HG03025 (cell line): ENCODE results near the gene SCN2A.
A peak's percentile ranks its signal among the peaks of the same experiment; 100 is the strongest.
"Not testable (repeated sequence)": the region's sequence is repeated elsewhere in the genome, so short reads cannot be mapped to it uniquely, and the experiment has no call there.

Experiments
- ATAC-seq: cut with Tn5 transposase; IDR thresholded peaks from one replicate; pipeline ENCODE4 v1.9.1; 2021; ENCODE audit warnings: mild to moderate bottlenecking, moderate library complexity; ENCODE audit not compliant: unreplicated experiment, low FRiP score

Gene SCN2A

DNA sequence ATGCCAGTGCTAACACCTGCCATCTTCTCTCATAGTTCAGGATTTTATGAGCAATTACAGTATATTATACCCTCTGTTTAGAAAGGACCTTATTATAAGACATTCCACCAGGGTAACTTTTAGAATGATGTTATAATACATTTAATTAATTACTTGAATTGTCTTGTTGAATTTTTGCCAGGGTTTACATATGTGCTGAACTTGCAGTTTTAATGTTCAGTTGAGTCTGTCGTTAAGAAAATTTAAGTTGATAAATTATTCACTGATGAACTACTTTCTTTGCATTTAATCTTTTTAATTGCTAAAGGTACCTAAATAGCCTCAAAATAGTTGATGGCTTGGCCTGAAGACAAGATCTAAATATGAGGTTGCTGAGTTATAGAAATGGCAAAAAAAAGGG, 68.1 kb downstream of the SCN2A start:
- ATAC-seq, result no peak

DNA sequence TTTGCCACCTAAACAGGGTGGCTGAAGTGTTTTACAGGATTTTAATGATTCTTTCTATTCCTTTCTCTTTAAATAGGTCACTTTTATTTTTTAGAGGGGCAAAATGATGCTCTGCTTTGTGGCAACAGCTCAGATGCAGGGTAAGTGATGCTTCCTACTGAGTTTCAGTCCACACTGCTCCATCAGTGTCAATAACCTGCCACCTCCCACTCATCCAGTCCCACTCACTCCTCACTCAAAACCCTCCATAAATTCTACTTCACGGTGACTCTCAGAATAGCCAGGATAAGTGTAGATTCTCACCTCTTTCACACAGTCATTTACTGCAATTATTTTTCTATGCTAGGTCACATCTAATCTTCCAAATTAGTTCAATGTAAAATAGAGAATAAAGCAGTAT, 72.7 kb downstream of the SCN2A start:
- ATAC-seq, result no peak

DNA sequence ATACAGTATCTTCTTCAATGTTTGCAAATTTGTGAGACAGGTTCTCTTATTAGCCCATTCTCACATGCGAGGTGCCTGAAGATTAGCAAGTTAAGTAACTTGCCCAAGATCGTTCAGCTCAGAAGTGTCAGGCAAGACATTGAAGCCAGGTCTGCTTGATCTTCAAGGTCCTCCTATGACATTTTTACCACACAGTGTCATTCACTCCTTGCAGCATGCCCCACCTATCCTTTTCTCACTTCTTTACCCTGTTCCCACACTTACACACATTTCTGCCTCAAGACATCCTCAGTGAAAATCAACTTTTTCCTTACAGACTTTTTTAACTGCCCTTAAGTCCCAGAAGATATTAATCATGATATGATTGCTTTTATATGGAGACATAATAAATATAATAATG, 73.8 kb downstream of the SCN2A start:
- no peak for ATAC-seq

DNA sequence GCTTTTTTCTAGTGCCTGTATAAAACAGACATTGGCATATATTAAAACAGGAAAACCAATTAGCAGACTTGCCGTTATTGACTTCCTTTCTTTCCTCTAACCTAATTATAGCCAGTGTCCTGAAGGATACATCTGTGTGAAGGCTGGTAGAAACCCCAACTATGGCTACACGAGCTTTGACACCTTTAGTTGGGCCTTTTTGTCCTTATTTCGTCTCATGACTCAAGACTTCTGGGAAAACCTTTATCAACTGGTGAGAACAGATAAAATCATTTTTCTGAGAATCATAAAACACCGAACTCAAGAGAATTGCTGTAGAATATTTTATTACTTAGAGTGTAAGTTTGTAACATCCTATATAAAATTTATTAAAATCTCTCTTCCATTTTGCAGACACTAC, 74.3 kb downstream of the SCN2A start:
- ATAC-seq, result no peak

DNA sequence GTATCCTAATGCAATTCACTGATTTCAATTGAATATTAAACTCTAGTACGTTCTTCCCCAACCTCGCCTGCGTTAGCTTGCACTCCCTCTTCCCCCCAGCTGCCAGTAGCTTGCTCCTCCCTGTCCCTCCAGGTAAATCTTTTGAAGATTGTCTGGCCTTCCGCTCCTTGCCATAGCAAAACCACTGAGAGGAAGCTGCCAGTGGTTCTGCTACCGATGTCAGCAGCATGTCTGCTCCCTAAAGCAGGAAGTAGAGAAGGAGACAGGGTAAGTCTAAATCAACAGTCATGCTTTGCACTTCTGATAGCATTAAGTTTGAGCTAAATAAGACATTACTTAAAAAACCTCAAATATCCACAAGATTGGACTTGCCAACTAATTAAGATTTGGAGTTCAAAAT, 89.1 kb downstream of the SCN2A start:
- ATAC-seq, result no peak

DNA sequence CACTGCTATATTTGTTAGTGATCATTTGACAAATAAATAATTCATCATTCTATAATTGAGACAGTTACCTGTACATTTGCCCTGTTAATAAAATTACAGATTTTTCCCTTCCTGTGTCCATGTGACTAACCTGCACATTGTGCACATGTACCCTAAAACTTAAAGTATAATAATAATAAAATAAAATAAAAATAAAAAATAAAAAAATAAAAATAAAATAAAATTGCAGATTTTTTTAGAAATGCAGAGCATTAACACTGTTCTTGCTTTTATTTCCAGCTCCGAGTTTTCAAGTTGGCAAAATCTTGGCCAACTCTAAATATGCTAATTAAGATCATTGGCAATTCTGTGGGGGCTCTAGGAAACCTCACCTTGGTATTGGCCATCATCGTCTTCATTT, 105.1 kb downstream of the SCN2A start:
- ATAC-seq, result not testable (repeated sequence)

DNA sequence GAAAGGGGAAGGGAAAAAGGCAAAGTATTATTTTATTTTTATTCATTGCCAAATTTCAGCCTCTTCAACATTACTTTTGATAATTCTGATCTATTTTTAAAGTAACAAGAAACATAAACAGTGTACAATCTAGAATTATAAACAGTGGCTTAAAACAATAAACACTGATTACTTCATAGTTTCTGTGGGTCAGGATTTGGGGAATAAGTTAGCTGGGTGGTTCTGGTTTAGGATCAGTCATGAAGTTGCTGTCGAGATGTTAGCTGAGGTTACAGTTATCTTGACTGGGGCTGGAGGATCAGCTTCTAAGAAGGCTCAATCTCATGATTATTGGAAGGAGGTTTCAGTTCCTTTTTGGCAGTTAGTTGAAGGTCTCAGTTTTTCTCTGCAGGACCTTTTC, 109.2 kb downstream of the SCN2A start:
- no peak for ATAC-seq

DNA sequence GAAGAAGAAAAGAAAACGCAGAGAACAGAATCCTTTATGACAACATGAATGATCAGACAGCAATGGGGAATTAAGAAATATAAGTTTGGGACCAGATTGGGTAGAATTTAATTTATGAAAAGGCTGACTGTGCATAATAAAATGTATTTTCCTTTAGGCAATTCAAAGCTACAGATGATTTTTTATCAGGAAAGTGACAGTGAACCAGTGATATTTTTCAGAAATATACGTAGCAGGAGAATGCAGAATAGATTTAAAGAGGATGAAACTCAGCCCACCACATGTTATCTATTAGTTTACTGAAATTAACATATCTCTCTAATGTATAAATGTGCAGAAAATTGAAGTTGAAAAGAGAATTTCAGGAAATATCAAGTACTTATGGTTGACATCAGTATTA, 110.0 kb downstream of the SCN2A start:
- ATAC-seq, result no peak

DNA sequence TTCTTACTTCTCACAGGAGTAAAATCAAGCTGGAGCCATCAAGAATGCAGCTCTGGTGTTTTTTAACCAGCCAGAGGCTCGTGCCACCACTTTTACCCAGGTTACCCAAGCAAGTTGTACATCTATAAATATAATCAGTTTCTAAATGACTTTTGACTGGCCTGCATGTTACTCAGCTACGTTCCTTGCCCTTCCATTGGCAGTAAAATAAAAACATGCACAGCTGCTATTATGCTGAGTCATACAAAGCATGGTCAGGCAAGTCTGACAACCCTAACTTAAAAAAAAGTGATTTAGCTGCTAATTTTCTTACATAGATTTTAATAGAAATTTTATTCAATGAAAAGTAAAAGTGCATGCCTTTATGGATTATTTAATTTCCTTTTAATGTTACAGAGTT, 118.5 kb downstream of the SCN2A start:
- ATAC-seq, result peak; percentile 69

DNA sequence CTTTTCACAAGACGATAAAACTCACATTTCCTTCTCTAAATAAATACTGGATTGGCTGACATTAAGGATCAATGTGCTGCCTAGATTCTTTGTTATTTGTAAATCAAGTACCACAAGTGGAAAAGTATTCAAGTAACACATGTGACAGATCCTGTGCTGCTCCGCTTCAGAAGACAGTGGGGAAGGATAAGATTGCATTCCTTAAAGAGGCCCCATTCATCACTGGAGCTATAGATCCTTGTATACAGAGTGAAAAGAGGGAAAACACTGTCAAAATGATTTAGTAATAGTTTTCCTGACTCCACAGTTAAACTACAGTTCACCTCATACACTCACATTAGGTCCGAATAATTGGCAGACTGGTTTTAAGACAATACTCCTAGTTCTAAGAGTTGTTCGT, 122.3 kb downstream of the SCN2A start:
- ATAC-seq, result no peak

DNA sequence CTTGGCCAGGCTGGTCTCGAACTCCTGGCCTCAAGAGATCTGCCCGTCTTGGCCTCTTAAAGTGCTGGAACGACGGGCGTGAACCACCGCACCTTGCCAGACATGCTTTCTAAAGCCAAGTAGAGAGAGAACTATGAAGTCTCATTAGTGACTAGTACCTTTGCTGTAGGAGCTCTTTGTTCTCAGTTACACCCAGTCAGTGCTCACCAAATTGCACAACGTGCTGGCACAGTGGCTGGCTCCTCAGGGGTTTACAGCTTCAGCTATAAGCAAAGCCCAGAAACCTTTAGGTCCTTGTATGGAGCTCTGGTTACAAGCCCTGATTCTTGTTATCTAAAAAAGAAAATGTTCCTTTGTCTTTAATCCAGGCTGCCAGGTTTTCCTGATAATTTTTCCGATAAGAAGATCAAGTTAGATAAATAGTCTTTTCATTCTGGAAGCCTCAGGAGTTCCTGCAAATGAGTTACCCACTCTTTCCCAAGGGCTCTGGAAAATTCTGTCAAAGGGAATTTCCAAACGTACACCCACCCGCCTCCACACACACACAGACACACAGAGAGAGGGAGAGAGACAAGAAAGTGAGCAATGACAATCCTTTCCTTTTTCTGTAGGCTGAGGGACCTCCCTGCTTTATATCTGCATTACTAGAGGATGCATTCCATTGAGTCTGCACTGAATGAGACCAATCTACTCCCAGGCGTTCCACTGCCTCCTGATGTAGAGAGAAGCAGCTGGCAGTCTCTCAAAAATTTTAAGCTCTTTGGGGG, 130.1 kb downstream of the SCN2A start:
- no peak for ATAC-seq

DNA sequence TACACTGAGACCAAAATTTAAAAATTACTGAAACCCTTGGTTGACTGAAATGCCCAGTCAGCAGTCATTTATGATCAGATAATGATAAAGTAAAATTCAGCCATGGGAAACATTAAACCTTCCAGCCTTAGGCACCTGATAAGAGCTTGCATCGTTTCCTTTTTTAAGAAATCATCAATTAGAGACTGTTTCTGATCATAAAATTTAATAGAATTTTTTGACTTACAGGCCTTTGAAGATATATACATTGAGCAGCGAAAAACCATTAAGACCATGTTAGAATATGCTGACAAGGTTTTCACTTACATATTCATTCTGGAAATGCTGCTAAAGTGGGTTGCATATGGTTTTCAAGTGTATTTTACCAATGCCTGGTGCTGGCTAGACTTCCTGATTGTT, 130.7 kb downstream of the SCN2A start:
- no peak for ATAC-seq

DNA sequence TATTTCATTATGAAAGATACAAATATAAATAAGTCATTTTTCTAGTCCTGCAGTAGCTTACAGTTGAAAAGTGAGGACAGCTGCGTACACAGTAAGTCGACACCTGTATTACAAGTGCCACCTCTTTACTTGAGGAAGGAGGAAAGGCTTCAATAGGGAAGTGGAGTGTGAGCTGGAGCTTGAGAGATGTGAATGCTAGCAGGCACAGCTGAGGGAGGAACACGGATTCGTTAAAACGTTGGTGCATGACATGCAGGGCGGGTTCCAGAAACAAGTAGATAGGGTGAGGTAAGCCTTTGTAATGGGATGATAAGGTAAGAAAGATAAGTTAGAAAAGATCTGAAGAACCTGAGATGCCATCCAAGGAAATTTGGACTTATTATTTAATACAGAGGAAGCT, 132.1 kb downstream of the SCN2A start:
- ATAC-seq, result no peak

DNA sequence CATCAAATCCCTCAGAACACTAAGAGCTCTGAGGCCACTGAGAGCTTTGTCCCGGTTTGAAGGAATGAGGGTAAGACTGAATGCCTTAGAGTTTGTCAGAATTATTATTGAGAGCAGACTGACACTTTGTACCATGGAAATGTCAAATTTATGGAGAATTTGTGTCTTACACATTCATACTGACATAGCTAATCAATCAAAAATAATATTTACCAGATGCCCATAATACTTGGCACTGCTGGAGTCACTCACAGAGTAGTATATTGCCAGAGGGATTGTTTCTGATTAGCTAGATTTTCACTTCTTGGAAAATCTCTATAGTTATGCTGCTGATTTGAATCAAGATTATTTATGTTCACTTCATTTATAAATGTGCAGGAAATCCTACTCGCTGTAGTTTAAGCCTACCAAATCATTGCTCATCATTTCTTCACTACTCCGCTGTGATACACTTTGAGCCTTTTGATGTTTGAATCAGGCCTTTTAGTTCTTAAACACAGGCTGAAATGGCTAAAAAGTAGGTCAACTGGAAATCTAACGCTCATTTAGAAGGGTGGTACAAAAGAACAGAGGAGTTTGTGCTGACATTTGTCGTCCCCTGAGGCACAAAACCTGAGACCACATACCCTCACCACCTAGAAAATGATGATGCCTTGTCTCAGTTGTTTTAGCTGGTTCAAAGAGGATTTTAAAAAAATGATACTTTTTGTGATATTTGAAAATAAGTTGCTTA, 134.2 kb downstream of the SCN2A start:
- ATAC-seq, result no peak

DNA sequence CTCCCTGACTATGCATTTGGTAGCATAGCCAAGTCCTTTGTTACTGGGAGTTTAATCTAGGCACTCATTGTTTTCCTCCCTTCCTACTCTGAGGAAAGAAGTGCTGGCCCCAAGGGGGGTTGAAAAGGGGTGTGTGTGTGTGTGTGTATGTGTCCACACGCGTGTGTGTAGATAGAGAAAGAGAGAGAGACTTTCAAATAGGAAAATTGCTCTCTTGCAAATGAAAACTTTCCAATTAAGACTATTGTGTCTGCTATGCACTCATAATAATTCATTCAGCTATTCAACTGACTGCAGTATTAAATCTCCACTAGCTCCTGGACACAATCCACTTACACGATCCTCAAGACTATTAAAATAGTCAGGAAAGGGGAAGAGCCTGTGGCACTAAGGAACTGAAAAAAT, 137.4 kb downstream of the SCN2A start:
- ATAC-seq, result no peak

DNA sequence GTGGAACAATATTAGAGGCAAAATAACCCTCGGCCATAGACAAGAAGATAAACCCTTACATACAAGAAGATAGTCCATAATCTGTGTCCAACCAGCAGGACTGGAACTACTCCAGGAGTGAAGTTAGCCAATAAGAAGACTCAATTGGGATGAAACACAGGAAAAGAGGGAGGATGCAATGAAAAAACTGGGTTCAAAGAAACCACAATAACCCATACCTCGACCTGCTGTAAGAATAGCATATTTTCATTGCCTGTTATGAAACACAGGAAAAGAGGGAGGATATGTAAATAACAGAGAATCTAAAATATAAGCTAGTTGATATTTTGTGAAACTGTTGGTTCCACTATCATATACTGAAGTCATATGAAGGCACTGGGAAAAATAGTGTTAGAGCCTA, 143.1 kb downstream of the SCN2A start:
- no peak for ATAC-seq

DNA sequence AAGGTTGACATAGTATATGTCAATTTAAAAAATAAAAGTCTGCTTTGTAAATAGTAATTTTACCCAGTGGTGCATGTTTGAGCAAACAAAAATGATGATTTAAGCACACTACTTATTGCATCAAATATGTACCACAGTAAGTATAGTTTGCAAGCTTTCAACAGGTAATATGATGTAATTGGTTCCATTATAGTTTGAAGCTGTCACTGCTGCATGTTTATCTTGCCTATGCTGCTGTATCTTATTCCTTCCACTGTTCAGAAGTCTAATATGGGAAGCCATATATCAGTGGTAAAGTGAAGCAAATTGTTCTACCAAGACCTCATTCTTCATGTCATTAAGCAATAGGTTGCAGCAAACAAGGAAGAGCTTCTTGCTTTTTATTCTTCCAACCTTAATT, 151.7 kb downstream of the SCN2A start:
- no peak for ATAC-seq

DNA sequence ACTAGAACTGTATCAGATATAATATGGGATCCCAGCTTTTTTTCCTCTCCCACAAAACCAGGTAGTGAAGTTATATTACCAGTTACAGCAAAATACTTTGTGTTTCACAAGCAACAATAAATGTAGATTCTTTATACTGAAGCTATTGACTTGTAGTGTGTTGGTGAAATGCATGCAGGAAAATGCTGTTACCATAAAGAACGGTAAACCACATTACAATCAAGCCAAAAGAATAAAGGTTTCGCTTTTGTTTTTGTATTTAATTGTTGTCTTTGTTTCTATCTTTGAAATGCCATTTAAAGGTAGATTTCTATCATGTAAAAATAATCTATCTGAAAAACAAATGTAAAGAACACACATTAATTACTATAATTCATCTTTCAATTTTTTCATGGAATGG, 152.6 kb downstream of the SCN2A start:
- no peak for ATAC-seq

DNA sequence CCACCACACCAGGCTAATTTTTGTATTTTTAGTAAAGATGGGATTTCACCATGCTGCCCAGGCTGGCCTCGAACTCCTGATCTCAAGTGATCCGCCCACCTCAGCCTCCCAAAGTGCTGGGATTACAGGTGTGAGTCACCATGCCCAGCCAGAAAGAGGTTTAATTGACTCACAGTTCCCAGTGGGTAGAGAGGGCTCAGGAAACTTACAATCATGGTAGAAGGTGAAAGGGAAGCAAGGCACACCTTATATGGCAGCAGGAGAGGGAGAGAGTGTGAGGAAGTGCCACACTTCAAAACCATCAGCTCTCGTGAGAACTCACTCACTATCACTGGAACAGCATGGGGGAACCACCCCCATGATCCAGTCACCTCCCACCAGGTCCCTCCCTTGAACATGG, 159.4 kb downstream of the SCN2A start:
- not testable (repeated sequence) for ATAC-seq

DNA sequence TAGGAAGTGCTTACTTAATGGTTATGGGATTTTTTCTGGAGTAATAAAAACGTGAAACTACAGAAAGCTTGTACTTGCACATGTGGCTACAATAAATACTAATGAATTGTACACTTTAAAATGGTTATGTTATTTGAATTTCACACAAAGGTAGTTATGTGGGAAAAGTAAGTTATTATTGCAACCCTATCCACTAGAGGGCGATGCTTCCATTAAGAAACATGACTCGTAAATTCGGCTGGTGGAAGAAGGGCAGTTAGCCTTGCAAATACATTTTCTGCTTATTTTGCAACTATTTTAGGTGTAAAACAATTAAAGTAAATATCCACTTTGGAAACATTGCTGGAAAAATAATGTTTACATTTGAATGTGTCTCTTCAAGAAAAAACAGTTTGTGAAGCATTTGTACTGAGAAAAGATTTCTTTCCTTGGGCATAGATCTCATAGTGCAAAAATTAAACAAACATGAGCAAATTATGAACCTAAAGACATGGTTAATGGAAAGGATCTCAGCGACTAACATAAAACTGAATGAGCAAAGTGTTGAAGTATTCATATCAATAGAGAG, 162.2 kb downstream of the SCN2A start:
- ATAC-seq, result peak; percentile 69

DNA sequence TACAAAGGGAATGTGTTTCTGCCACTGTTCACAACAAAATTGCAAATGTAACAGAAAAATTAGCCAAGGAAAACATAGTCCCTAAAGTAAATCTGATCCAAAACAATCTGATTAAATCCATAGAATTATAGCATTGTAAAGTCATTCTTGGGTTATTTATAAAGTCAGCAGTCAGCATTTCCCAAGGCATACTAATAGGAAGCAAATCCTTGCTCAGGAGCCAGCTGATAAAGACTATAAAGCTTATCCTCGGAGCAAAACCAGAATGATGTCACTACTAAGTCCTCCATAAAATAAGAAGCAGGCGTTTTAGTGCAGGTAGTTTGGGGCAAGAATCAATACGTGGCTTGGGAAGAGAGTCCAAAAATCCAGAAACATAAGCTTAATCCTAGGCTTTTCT, 162.9 kb downstream of the SCN2A start:
- no peak for ATAC-seq

DNA sequence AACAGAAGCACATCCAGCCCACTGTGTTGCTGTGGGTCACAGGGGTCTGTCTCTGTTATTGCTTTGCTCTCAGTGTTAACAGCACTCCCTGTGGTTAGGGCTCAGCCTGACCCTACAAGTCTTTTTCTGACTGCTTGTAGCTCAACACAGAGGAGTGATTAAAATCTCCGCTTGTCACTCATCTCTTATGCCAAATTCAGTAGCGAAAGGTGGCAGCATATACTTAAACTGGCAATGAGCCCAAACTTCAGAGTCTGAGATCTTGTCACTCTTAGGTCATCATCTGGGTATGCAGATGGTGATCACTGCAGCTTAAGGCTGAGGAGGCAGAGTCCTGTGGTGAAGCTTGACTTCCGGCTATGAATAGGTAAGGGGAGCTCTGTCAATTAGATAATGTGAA, 167.0 kb downstream of the SCN2A start:
- ATAC-seq, result no peak
